ENCODE results near the gene ME1. TPM values are rescaled to one million over a fixed set of nuclear protein-coding genes. Genes with fewer than 3 reads are reported as not detected.

Gene ME1
- total RNA-seq, 4 donors from 2014 or later: 20.4 to 58.6 (median 27.2) TPM

- Histone ChIP-seq H3K36me3 (no peaks in the 10 kb centered on the region), H3K4me1 (no peaks in the 10 kb centered on the region), H3K9me3 (no peaks in the 10 kb centered on the region), H3K4me3 (no peak overlapping the region), H3K27me3 (no peaks in the 10 kb centered on the region), H3K27ac (no peak overlapping the region)
- intact Hi-C loops (cut with DNase I): no loop called here
- no peak for DNase-seq
- WGBS, 2 donors: 24 to 38% methylated on average over 1 of the region's 1 CpG
- TF ChIP-seq, protein P1, sequence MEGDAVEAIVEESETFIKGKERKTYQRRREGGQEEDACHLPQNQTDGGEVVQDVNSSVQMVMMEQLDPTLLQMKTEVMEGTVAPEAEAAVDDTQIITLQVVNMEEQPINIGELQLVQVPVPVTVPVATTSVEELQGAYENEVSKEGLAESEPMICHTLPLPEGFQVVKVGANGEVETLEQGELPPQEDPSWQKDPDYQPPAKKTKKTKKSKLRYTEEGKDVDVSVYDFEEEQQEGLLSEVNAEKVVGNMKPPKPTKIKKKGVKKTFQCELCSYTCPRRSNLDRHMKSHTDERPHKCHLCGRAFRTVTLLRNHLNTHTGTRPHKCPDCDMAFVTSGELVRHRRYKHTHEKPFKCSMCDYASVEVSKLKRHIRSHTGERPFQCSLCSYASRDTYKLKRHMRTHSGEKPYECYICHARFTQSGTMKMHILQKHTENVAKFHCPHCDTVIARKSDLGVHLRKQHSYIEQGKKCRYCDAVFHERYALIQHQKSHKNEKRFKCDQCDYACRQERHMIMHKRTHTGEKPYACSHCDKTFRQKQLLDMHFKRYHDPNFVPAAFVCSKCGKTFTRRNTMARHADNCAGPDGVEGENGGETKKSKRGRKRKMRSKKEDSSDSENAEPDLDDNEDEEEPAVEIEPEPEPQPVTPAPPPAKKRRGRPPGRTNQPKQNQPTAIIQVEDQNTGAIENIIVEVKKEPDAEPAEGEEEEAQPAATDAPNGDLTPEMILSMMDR (IDR thresholded peaks at IDR 0.05): no peak
- TF ChIP-seq POLR2A (IDR thresholded peaks at IDR 0.05): no peak
Observed at GRCh38 chr6:83309344-83309743, 121.5 kb downstream of the ME1 start.

- DNase-seq: no peak
- no peaks in the 10 kb centered on the region for H3K27me3 ChIP-seq
- H3K36me3 ChIP-seq: no peaks in the 10 kb centered on the region
- intact Hi-C loops (cut with DNase I): no loop called here
- no peaks in the 10 kb centered on the region for H3K9me3 ChIP-seq
- TF ChIP-seq, protein P1 (IDR thresholded peaks at IDR 0.05): no peak
- H3K27ac ChIP-seq: no peak overlapping the region
- no peak overlapping the region for H3K4me3 ChIP-seq
- no peaks in the 10 kb centered on the region for H3K4me1 ChIP-seq
Observed at GRCh38 chr6:83308833-83309232, 122.0 kb downstream of the ME1 start.

GRCh38 chr6:83307849-83308248 lies 123.0 kb downstream of the ME1 start:
- Histone ChIP-seq H3K9me3 (no peaks in the 10 kb centered on the region), H3K4me1 (no peaks in the 10 kb centered on the region), H3K27me3 (no peaks in the 10 kb centered on the region), H3K4me3 (no peak overlapping the region), H3K27ac (no peak overlapping the region), H3K36me3 (no peaks in the 10 kb centered on the region)
- 76 to 81% methylated on average over 1 of the region's 1 CpG for WGBS, 2 donors
- intact Hi-C loops (cut with DNase I): no loop called here
- TF ChIP-seq, protein P1 (IDR thresholded peaks at IDR 0.05): no peak
- TF ChIP-seq POLR2A (IDR thresholded peaks at IDR 0.05): no peak
- DNase-seq: no peak

GRCh38 chr6:83303426-83303825 lies 127.4 kb downstream of the ME1 start:
- no peak for DNase-seq
- Histone ChIP-seq H3K27ac (no peak overlapping the region), H3K36me3 (no peaks in the 10 kb centered on the region), H3K27me3 (no peaks in the 10 kb centered on the region), H3K9me3 (no peaks in the 10 kb centered on the region), H3K4me3 (no peak overlapping the region), H3K4me1 (no peaks in the 10 kb centered on the region)
- intact Hi-C loops (cut with DNase I): no loop called here
- 54 to 67% methylated on average over 1 of the region's 1 CpG for WGBS, 2 donors
- TF ChIP-seq POLR2A (IDR thresholded peaks at IDR 0.05): no peak
- TF ChIP-seq, protein P1 (IDR thresholded peaks at IDR 0.05): no peak

GRCh38 chr6:83294676-83295075 lies 136.2 kb downstream of the ME1 start:
- Histone ChIP-seq H3K27ac (no peak overlapping the region), H3K36me3 (peaks cover 0 to 15% (median 0%) of the 10 kb centered on the region in 3 donors), H3K27me3 (no peaks in the 10 kb centered on the region), H3K9me3 (no peaks in the 10 kb centered on the region), H3K4me1 (no peaks in the 10 kb centered on the region), H3K4me3 (no peak overlapping the region)
- intact Hi-C loops (cut with DNase I): no loop called here
- 69 to 88% methylated on average over 3 of the region's 6 CpGs for WGBS, 2 donors
- no peak for TF ChIP-seq POLR2A (IDR thresholded peaks at IDR 0.05)
- TF ChIP-seq, protein P1 (IDR thresholded peaks at IDR 0.05): no peak
- DNase-seq: no peak

All from esophagus squamous epithelium (tissue), 5 donors.